Liver (tissue), 9 donors: ENCODE measurements around the gene DCAF11. TPM values are rescaled to one million over a fixed set of nuclear protein-coding genes. Genes with fewer than 3 reads are reported as not detected.

Experiments
- DNase-seq: peaks from one replicate; pipeline ENCODE4 v3.0.0-alpha.2; 2017; ENCODE audit warnings: low spot score
- H3K27ac ChIP-seq, 2 donors: one replicate each; pipeline ENCODE4 v1.7.0; 2013; ENCODE audit warnings: inconsistent platforms in 2 of 2, low read length in 2 of 2, control low read depth in 1 of 2, low read depth in 1 of 2, mild to moderate bottlenecking in 1 of 2
- H3K27me3 ChIP-seq, 4 donors: one replicate each; pipeline versions ENCODE4 v1.6.1 to v1.7.0; 2013; ENCODE audit warnings: low read length in 3 of 4, inconsistent platforms in 1 of 4, mild to moderate bottlenecking in 1 of 4, moderate library complexity in 1 of 4; ENCODE audit not compliant: control insufficient read depth in 4 of 4, insufficient read depth in 4 of 4
- H3K36me3 ChIP-seq, 4 donors: one replicate each; pipeline versions ENCODE4 v1.6.1 to v1.7.0; 2013; ENCODE audit warnings: low read length in 3 of 4, mild to moderate bottlenecking in 3 of 4, low read depth in 1 of 4, moderate library complexity in 1 of 4; ENCODE audit not compliant: control insufficient read depth in 4 of 4, insufficient read depth in 3 of 4
- H3K4me1 ChIP-seq, 4 donors: one replicate each; pipeline versions ENCODE4 v1.6.1 to v1.7.0; 2013; ENCODE audit warnings: low read length in 3 of 4, mild to moderate bottlenecking in 3 of 4, moderate library complexity in 1 of 4; ENCODE audit not compliant: control insufficient read depth in 4 of 4, insufficient read depth in 4 of 4
- H3K4me3 ChIP-seq, 3 donors: one replicate each; pipeline versions ENCODE4 v1.6.1 to v1.7.0; 2013; ENCODE audit warnings: low read length in 3 of 3, control low read depth in 1 of 3, low read depth in 1 of 3, mild to moderate bottlenecking in 1 of 3
- H3K9ac ChIP-seq, 2 donors: one replicate each; pipeline ENCODE4 v1.7.0; 2013; ENCODE audit warnings: low read length in 2 of 2, mild to moderate bottlenecking in 2 of 2, moderate library complexity in 2 of 2, control low read depth in 1 of 2, low read depth in 1 of 2
- H3K9me3 ChIP-seq, 4 donors: one replicate each; pipeline versions ENCODE4 v1.6.1 to v1.7.0; 2013; ENCODE audit warnings: low read length in 3 of 4; ENCODE audit not compliant: control insufficient read depth in 4 of 4
- FOXA2 ChIP-seq: IDR thresholded peaks from 2 replicates; pipeline ENCODE4 v1.6.1; 2016; ENCODE audit warnings: antibody characterized with exemption
- HNF4A ChIP-seq, 2 donors: conservative IDR thresholded peaks; 2 replicates each; pipeline ENCODE4 v1.6.1; 2016; ENCODE audit warnings: antibody characterized with exemption in 2 of 2, mild to moderate bottlenecking in 2 of 2
- HNF4G ChIP-seq: IDR thresholded peaks from 2 replicates; pipeline ENCODE4 v1.6.1; 2016; ENCODE audit warnings: antibody characterized with exemption
- JUND ChIP-seq, 2 donors: IDR thresholded peaks; 2 replicates each; pipeline ENCODE4 v1.6.1; 2016; ENCODE audit warnings: antibody characterized with exemption in 2 of 2
- NR2F2 ChIP-seq: IDR thresholded peaks from 2 replicates; pipeline ENCODE4 v1.6.1; 2016; ENCODE audit warnings: antibody characterized with exemption
- RAD21 ChIP-seq, 2 donors: IDR thresholded peaks; 2 replicates each; pipeline ENCODE4 v1.6.1; 2016; ENCODE audit warnings: antibody characterized with exemption in 2 of 2, mild to moderate bottlenecking in 2 of 2
- RXRA ChIP-seq, 2 donors: IDR thresholded peaks; 2 replicates each; pipeline ENCODE4 v1.6.1; 2017 to 2018; ENCODE audit warnings: antibody characterized with exemption in 2 of 2, mild to moderate bottlenecking in 1 of 2
- SP1 ChIP-seq: IDR thresholded peaks from 2 replicates; pipeline ENCODE4 v1.6.1; 2018; ENCODE audit warnings: antibody characterized with exemption, mild to moderate bottlenecking
- TAF1 ChIP-seq: conservative IDR thresholded peaks from 2 replicates; pipeline ENCODE4 v1.6.1; 2016; ENCODE audit warnings: antibody characterized with exemption, mild to moderate bottlenecking
- YY1 ChIP-seq: IDR thresholded peaks from 2 replicates; pipeline ENCODE4 v1.6.1; 2016; ENCODE audit warnings: antibody characterized with exemption, mild to moderate bottlenecking
- WGBS: extraction: QIAGEN DNeasy Blood & Tissue Kit; methylation state at CpG from one replicate; pipeline ENCODE4 v1.1.7; 2013; 5-methylcytosine and 5-hydroxymethylcytosine counted together
- polyA plus RNA-seq, 2 donors: library from polyadenylated mRNA; stranded (reverse) in 1 of 2; unstranded in 1 of 2; fragments of 200-250 nt in 1 of 2; fragments of >200 nt in 1 of 2; fragmentation: Nextera tagmentation in 1 of 2; extraction: Ambion mirVana in 1 of 2; gene quantifications; one replicate each; pipeline versions ENCODE4 v1.2.1 to v1.2.3, GENCODE V29; 2013 to 2015
- total RNA-seq, 2 donors: library from RNA; depleted of rRNA; stranded (reverse); fragments of >200 nt; gene quantifications; one replicate each; pipeline ENCODE4 v1.2.3, GENCODE V29; 2014
- TF ChIP-seq, protein P1 (sequence below): IDR thresholded peaks from 2 replicates; pipeline ENCODE4 v1.6.1; 2016; ENCODE audit warnings: antibody characterized with exemption
- TF ChIP-seq, protein P2 (sequence below): IDR thresholded peaks from 2 replicates; pipeline ENCODE4 v1.6.1; 2016; ENCODE audit warnings: antibody characterized with exemption
- donor health status: healthy.
- donor health status: healthy.
- donor health status: healthy.
- donor health status: healthy.
- donor health status: healthy.

DCAF11 gene
- total and polyA plus RNA-seq, 4 donors = 30.1 to 312 (median 167) TPM

DNA sequence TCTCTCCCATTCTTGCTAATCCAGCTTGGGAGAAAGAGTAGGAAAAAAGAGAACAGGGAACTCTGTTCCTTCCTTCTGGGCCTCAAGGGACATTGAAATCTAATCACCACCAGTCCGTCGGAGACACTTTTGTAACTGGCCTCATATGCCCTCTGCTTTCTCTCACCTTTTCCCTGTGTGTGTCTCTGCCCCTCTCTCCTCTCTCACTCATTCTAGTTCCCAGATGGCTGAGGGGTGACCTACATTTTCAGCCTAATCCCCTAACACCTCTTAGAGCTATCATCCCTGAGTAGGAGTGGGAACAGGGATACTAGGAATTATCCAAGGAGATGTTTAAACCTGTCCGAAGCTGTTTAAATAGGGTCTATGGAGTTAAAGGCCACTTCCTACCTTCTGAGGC, 29.4 kb upstream of the DCAF11 start:
- no peak for TF ChIP-seq HNF4G
- TF ChIP-seq, protein P1, sequence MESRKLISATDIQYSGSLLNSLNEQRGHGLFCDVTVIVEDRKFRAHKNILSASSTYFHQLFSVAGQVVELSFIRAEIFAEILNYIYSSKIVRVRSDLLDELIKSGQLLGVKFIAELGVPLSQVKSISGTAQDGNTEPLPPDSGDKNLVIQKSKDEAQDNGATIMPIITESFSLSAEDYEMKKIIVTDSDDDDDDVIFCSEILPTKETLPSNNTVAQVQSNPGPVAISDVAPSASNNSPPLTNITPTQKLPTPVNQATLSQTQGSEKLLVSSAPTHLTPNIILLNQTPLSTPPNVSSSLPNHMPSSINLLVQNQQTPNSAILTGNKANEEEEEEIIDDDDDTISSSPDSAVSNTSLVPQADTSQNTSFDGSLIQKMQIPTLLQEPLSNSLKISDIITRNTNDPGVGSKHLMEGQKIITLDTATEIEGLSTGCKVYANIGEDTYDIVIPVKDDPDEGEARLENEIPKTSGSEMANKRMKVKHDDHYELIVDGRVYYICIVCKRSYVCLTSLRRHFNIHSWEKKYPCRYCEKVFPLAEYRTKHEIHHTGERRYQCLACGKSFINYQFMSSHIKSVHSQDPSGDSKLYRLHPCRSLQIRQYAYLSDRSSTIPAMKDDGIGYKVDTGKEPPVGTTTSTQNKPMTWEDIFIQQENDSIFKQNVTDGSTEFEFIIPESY = no peak
- DNase-seq = no peak
- Histone ChIP-seq H3K27ac (no peak overlapping the region), H3K9ac (no peak overlapping the region), H3K4me1 (peaks cover 2 to 21% (median 19%) of the 10 kb centered on the region in 4 donors), H3K27me3 (no peaks in the 10 kb centered on the region), H3K4me3 (no peak overlapping the region), H3K9me3 (no peaks in the 10 kb centered on the region), H3K36me3 (no peaks in the 10 kb centered on the region)
- over 99% methylated on average over 3 of the region's 3 CpGs for WGBS

DNA sequence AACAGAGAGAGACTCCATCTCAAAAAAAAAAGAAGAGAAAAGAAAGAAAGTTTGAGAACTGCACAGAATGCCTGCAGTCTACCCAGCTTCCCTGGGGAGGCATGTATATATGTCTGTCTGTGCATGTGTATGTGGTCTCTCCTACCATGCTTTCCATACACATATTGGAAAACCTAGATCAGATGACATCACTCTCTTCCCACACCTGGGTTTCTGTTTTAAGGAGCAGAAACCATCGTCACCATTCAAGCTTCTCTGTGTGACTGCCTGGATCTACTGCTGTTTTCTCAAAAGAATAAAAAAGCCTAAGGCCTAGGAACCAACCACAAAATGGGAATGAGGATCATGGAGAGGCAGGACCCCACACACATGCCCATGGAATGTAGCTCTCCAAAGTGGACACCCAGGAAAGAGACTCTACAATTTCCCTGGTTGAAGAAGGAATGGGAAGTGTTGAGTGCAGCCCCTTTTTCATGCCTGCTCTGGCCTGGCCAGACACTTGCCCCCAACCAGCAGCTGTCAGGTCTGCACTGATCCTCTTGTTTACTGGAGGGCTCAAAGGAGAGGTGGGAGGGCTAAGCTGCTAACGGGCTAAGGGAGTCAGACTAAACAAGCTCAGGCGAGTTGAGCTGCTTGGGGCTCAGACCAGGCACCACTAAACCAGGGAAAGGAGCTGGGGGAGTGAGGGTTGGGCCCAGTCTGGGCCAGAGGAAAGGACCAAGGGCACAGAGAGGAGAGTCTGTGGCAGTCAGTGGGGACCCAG, 28.2 kb upstream of the DCAF11 start:
- Histone ChIP-seq H3K36me3 (no peaks in the 10 kb centered on the region), H3K9me3 (no peaks in the 10 kb centered on the region), H3K27me3 (no peaks in the 10 kb centered on the region), H3K4me3 (no peak overlapping the region), H3K4me1 (peaks cover 1 to 19% (median 15%) of the 10 kb centered on the region in 4 donors), H3K9ac (no peak overlapping the region), H3K27ac (no peak overlapping the region)
- TF ChIP-seq, protein P2, sequence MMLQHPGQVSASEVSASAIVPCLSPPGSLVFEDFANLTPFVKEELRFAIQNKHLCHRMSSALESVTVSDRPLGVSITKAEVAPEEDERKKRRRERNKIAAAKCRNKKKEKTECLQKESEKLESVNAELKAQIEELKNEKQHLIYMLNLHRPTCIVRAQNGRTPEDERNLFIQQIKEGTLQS = no peak
- TF ChIP-seq FOXA2 = no peak
- TF ChIP-seq HNF4A (conservative IDR thresholded peaks at IDR 0.05) = no peak
- no peak for TF ChIP-seq HNF4G
- no peak for TF ChIP-seq RAD21 (IDR thresholded peaks at IDR 0.05)
- TF ChIP-seq, protein P1 = no peak
- no peak for TF ChIP-seq YY1
- no peak for TF ChIP-seq JUND (IDR thresholded peaks at IDR 0.05)
- TF ChIP-seq RXRA (IDR thresholded peaks at IDR 0.05) = no peak
- TF ChIP-seq SP1 = no peak
- 96% methylated on average over 3 of the region's 3 CpGs for WGBS
- no peak for DNase-seq

DNA sequence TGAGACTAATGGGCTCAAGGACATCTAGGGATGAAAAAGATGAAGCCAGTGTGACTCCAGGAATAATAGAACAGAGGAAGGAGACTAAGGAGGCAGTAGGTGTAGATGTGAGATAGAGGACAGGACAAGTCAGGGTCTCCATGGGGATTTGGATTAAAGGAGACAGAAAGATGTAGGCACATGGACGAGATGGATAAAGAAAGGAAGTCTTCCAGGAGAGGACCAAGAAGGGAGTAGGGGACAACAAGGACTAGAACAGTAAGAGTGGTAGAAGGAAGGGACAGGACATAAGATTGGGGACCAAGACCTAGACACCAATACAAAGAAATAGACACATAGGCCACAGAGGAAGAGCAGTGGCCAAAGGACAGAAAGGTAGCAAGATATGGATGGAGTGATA, 27.6 kb upstream of the DCAF11 start:
- Histone ChIP-seq H3K4me3 (no peak overlapping the region), H3K27me3 (no peaks in the 10 kb centered on the region), H3K9ac (no peak overlapping the region), H3K9me3 (no peaks in the 10 kb centered on the region), H3K4me1 (peaks cover 1 to 22% (median 14%) of the 10 kb centered on the region in 4 donors), H3K36me3 (no peaks in the 10 kb centered on the region), H3K27ac (no peak overlapping the region)
- DNase-seq = no peak
- TF ChIP-seq TAF1 = no peak
- no peak for TF ChIP-seq YY1
- TF ChIP-seq RXRA (IDR thresholded peaks at IDR 0.05) = no peak
- TF ChIP-seq NR2F2 = no peak
- no peak for TF ChIP-seq RAD21 (IDR thresholded peaks at IDR 0.05)
- TF ChIP-seq, protein P1 = no peak
- TF ChIP-seq, protein P2 = no peak
- 94% methylated on average over 1 of the region's 1 CpG for WGBS
